Esophagus muscularis mucosa (tissue), 4 donors: ENCODE data around the gene GATAD2B.

Experiments used
- EP300 ChIP-seq: sonication (generic); formaldehyde crosslinking; IDR thresholded peaks from one replicate; pipeline ENCODE4 v1.6.1; 2017; ENCODE audit warnings: antibody characterized with exemption
- POLR2A ChIP-seq: fragments of 450-650 bp; IDR thresholded peaks from one replicate; pipeline ENCODE4 v1.6.1; 2017; ENCODE audit warnings: antibody characterized with exemption, moderate library complexity, mild to moderate bottlenecking, low read depth
- TF ChIP-seq, protein P1 (sequence below), 3 experiments: fragments of 200-600 bp in 2 of 3; fragments of 450-650 bp in 1 of 3; sonication (generic) in 2 of 3; IDR thresholded peaks; one replicate each; pipeline ENCODE4 v1.5.1; 2017 to 2019; ENCODE audit warnings: antibody characterized with exemption in 3 of 3, mild to moderate bottlenecking in 2 of 3, moderate library complexity in 1 of 3

DNA sequence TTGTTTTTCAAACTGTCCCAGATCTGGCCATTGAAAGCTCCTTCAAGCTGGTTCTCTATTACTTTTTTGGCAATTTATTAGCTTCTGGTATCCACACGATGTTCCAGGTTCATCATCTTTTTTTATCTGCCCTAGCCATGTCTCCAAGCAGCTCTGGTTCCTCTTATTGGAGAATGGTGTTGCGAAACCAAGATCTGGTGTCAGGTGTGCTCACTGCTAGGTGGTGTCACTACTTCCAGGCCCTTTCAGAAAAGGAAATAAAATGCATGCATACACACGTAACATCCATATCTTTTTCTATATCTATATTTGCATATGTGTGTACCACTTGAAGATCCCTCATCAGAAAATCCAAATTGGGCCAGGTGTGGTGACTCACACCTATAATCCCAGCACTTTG is 53.3 kb downstream of the GATAD2B start:
- TF ChIP-seq, protein P1, sequence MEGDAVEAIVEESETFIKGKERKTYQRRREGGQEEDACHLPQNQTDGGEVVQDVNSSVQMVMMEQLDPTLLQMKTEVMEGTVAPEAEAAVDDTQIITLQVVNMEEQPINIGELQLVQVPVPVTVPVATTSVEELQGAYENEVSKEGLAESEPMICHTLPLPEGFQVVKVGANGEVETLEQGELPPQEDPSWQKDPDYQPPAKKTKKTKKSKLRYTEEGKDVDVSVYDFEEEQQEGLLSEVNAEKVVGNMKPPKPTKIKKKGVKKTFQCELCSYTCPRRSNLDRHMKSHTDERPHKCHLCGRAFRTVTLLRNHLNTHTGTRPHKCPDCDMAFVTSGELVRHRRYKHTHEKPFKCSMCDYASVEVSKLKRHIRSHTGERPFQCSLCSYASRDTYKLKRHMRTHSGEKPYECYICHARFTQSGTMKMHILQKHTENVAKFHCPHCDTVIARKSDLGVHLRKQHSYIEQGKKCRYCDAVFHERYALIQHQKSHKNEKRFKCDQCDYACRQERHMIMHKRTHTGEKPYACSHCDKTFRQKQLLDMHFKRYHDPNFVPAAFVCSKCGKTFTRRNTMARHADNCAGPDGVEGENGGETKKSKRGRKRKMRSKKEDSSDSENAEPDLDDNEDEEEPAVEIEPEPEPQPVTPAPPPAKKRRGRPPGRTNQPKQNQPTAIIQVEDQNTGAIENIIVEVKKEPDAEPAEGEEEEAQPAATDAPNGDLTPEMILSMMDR (IDR thresholded peaks at IDR 0.05), result no peak
- TF ChIP-seq POLR2A (no peak), EP300 (no peak)
